Liver (tissue), 3 donors: ENCODE results near the gene CLCN4.

Experiments used
- CTCF ChIP-seq: fragments of 150-350 bp; IDR thresholded peaks from 2 replicates; pipeline ENCODE4 v1.5.1; 2017; ENCODE audit warnings: improper control_type of control experiment, low read depth, low read length; ENCODE audit not compliant: missing input control
- EGR1 ChIP-seq, 2 donors: IDR thresholded peaks; 2 replicates each; pipeline ENCODE4 v1.6.1; 2016 to 2018; ENCODE audit warnings: antibody characterized with exemption in 2 of 2, low read depth in 2 of 2
- JUND ChIP-seq, 2 donors: IDR thresholded peaks; 2 replicates each; pipeline ENCODE4 v1.6.1; 2016; ENCODE audit warnings: antibody characterized with exemption in 2 of 2
- MAX ChIP-seq: IDR thresholded peaks from 2 replicates; pipeline ENCODE4 v1.6.1; 2016; ENCODE audit warnings: antibody characterized with exemption
- NR2F2 ChIP-seq: IDR thresholded peaks from 2 replicates; pipeline ENCODE4 v1.6.1; 2016; ENCODE audit warnings: antibody characterized with exemption
- RAD21 ChIP-seq, 2 donors: IDR thresholded peaks; 2 replicates each; pipeline ENCODE4 v1.6.1; 2016; ENCODE audit warnings: antibody characterized with exemption in 2 of 2, mild to moderate bottlenecking in 2 of 2
- REST ChIP-seq: IDR thresholded peaks from 2 replicates; pipeline ENCODE4 v1.6.1; 2016; ENCODE audit warnings: antibody characterized with exemption, mild to moderate bottlenecking
- SP1 ChIP-seq: IDR thresholded peaks from 2 replicates; pipeline ENCODE4 v1.6.1; 2018; ENCODE audit warnings: antibody characterized with exemption, mild to moderate bottlenecking
- YY1 ChIP-seq: IDR thresholded peaks from 2 replicates; pipeline ENCODE4 v1.6.1; 2016; ENCODE audit warnings: antibody characterized with exemption, mild to moderate bottlenecking
- TF ChIP-seq, protein P1 (sequence below): IDR thresholded peaks from 2 replicates; pipeline ENCODE4 v1.6.1; 2016; ENCODE audit warnings: antibody characterized with exemption
- donor health status: healthy.
- donor health status: healthy.

GRCh38 chrX:10134921-10135320, 21.9 kb upstream of the CLCN4 start:
- TF ChIP-seq CTCF (no peak), EGR1 (IDR thresholded peaks at IDR 0.05; ENCODE audit: low read depth in 2 of 2) (no peak), REST (no peak), NR2F2 (no peak), RAD21 (IDR thresholded peaks at IDR 0.05) (no peak), MAX (no peak), SP1 (no peak), YY1 (no peak), JUND (IDR thresholded peaks at IDR 0.05) (no peak)
- TF ChIP-seq, protein P1, sequence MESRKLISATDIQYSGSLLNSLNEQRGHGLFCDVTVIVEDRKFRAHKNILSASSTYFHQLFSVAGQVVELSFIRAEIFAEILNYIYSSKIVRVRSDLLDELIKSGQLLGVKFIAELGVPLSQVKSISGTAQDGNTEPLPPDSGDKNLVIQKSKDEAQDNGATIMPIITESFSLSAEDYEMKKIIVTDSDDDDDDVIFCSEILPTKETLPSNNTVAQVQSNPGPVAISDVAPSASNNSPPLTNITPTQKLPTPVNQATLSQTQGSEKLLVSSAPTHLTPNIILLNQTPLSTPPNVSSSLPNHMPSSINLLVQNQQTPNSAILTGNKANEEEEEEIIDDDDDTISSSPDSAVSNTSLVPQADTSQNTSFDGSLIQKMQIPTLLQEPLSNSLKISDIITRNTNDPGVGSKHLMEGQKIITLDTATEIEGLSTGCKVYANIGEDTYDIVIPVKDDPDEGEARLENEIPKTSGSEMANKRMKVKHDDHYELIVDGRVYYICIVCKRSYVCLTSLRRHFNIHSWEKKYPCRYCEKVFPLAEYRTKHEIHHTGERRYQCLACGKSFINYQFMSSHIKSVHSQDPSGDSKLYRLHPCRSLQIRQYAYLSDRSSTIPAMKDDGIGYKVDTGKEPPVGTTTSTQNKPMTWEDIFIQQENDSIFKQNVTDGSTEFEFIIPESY, result no peak
